Lung microvascular endothelial cell (primary cell): Measurements from ENCODE around the gene FOXP1. TPM values are rescaled to one million over a fixed set of nuclear protein-coding genes. Genes with fewer than 3 reads are reported as not detected.
"Not testable (repeated sequence)": the region's sequence is repeated elsewhere in the genome, so short reads cannot be mapped to it uniquely, and the experiment has no call there.

Experiments
- DNase-seq, 2 donors: peaks; one replicate each; pipeline versions ENCODE4 v3.0.0 to v3.0.0-alpha.2; 2010; ENCODE audit warnings: low read depth in 2 of 2
- total RNA-seq: library from RNA; depleted of rRNA; stranded (reverse); fragments of >200 nt; gene quantifications from 2 replicates; pipeline ENCODE4 v1.2.1, GENCODE V29; 2014

FOXP1 gene
- total RNA-seq, 1 donor from 2014 or later: 75.2 TPM

DNA sequence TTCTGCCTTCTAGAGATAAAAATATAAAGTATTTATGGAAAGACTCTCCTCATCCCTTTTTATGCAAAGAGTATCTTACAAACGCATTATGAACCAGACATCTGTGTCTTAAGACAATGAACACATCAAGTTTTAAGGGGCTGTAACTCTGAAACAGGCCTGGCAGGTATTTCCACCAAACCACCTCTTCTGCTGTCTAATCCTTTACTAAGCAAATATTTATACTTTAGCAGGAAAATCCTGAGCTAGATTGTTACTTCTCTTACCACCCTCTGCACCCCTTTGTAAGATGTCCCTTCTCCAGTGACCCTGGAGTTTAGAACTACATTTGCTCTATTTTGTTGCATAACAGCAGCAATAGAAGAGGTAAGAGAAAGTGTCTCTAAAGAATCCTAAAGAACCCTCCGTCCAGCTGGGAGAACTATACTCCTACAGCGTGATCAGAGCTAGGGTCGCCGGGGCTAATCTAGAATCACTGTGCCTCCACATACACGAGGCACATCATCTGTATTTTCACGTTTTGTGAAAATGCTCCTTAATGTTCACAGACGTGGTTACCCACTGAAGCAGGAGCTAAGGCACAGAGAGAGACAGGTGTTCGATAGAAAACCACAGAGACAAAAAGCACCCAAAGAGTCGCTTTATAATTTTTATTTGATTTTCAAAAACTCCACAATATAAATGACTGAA is 129.6 kb downstream of the FOXP1 start:
- DNase-seq: no peak

DNA sequence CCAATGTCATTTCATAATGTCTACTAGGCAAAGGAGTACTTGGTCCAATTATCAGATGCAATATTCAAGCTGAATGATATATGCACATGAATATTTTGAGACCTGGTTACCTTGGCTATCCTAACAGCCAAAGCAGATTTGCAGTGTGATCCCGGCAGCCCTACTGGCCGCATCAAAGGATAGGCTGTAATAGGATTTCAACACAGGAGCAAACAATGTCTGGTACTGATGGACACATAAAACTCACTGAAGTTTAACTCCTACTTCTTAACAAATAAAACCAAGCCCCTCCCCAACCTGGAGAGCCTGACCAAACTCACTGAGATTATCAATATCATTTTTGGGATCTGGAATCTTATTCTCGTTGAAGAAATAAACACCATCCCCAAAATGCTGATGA is 130.2 kb downstream of the FOXP1 start:
- DNase-seq: no peak

DNA sequence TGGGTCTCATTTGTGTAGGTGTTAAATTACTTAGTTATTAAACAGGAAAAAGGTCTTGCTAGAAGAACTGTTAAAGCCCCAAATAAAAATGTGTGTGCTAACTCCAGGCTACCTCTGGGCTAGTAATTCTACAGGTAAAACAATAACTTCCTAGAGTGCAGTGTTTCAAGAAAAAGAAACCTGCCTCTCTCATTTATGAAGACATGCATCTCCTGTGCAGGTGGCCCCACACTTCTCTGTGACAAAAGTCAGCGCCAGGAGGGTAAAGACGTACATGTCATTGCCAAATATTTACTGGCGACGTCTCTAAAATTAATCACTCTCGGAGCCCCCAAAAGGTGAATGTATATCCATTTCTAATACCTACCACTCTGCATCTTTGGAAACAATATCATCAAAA is 131.7 kb downstream of the FOXP1 start:
- no peak for DNase-seq

DNA sequence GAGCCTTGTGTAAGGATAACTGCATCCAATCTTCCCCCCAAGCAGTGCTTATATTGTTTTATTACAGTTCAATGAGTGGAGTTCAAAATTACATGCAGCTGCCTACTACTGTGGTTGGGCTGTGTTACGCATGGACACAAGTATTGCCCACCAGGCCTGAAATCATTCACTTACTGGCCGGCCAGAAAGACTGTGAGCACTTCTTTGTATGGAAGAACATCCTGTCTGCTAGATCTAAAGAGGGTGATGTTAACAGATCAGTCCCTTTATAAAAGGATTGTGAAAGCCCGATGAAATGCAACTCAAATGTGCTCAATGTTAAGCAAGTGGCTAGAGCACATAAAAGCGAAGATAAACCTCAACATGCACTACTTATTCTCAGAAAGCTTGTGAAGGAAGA is 132.5 kb downstream of the FOXP1 start:
- DNase-seq: no peak

DNA sequence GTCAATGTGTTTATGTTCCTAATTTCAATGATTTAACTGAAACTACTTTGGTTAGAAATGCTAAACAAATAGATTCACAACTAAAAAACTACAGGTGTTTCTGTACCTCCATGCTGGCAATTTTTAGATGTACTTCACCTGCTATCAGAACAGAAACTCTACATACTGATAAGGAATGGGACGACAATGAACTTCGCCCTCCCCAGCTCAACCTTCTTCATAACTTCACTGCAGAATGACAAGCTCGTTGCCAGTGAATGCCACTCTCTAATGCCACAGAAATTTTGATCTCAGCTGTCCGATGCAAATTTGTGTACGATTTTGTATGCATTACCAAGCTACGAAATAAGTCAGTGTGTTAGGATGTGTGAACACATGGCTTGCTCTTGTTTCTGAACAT is 133.4 kb downstream of the FOXP1 start:
- DNase-seq: no peak

DNA sequence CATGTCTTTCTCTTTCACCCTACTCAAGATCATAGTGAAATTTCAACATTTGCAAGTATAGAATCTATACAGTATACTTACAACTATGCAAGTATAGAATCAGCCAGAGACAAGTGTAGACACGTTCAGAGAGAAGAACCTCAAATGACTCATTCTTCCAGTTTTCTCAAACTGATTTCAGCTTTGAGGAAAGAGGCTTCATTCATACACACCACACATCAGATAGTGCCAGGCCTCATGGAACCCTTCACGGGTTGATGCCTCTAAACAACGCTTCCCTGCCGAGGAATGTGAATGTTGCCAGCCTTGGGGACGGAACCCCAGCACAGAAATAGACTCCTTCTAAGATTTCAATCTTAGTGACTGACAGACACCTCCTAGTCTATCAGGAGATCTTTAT is 135.7 kb downstream of the FOXP1 start:
- DNase-seq: peak in 1 of 2 donors; percentile 39

DNA sequence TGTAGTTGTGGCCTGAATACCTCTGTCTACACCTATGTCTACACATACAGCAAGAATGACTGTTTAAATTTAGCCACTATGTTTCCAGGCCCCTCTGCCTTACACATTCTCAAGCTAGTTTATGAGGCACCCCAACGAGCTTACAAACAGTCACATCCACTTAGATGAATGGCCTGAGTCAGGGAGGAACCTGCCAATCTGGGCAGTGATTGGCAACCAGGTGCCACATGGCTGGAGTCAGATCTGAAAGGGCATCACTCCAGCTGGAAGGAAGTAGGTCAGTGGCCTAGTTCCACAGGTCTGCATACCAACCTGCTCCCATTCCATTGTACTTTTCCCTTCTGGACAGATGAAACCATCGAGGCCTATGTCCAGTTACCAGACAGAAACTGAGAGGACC is 136.3 kb downstream of the FOXP1 start:
- peak in 1 of 2 donors; percentile 23 for DNase-seq

DNA sequence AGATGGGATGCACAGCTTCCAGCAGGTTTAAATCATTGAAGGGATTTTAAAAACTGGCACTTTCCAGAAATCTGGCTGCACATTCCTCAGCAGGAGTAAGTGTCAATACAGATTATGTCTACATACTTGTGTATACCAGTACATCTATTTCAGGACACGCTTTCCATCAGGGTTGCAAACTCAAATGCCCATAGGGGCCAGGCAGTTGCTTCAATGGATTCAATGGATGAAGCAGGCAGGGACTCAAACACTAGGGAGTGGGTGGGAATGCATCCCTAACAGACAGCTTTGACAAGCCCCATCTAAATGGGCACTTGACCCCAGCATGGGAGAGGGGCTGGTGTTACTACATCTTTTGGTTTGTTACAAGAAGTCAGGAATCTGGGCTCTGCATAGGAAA is 136.8 kb downstream of the FOXP1 start:
- DNase-seq: no peak

DNA sequence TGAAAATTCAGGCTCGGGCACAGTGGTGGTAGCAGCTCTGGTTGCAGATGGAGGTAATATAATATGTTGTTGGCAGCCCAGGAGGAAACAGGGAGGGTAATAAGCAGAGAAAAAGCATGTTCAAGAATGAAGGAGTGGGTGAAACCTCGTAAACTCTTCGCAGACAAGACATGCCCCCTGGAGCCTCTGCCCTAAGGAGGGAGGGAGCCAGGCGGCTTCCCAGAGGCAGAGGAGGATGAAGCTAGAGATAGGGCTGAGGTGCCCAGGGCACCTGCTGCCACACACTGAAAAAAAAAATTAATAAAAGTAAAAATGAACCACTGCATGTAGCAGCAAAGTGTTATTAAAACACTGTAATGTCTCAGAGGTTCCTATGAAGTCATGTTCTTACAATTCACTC is 137.3 kb downstream of the FOXP1 start:
- DNase-seq: no peak

DNA sequence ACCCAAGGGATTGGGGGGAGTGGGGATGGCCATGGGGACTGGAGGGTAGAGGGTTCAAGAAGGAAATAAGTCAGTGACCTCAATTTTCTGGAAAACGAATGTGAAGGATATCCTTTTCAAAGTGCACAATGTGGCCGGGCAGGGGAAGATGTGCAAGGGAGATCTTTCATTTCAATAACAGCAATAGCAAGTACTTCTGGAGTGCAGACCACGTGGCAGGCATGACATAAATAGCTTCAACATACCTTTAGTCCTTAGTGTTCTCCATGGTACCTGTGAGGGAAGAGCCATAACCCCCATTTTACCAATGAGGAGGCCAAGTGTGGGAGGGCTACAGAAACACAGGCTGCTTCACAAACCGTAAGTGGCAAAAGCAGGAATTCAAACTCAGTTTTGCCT is 138.7 kb downstream of the FOXP1 start:
- DNase-seq: no peak

DNA sequence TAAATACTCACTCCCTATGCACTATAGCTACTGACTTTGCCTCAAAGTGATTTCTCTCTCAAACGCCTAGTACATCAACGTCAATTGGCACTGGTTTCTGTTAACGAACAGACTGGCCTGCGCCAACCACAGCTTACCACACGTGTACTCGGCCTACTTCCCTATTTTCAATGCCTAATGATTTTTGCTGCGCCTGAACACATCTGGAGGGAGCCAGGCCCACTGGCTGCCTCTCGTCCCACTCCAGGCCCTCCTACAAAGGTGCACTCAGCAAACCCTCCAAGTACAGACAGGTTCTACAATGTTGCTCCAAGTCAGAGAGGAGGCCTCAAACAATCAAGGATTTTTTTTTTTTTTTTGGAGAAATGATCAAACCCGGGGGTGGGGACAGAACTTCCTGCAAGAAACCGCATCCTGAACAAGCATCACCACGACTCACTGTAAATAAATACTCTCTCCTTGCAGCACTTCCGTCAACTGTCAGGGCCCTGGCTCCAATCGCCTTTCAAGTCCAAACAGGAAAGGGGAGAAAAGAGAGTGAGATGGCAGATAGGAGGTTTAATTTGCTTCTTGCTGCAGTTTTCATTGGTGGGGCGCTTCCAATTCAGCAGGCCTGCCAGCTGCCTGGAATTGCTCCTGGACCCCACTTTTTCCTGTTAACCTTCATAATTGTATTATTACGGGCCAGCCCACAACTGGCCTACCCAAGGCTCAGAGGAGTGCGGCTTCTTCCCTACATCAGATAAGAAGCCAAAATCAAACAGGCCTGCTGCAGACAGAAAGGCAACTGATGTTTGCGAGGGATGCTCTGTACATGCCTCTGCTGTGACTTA is 139.3 kb downstream of the FOXP1 start:
- DNase-seq: peak; percentile 28 to 97

DNA sequence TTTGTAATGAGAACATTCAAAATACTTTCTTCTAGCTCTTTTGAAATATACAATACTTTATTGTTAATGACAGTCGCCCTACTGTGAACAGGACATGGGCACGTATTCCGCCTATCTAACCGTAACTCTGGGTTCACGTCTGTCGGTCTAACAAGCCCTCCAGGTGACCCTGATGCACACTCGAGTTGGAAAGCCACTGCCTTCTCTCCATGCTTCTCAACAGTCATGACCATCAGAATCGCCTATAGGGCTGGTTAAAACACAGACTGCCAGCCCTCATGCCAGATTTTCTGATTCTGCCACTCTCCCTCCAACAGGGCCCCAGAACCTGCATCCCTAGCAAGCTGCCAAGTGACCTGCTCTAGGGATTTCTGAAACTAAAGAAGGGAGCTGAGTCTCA is 140.2 kb downstream of the FOXP1 start:
- DNase-seq: no peak

DNA sequence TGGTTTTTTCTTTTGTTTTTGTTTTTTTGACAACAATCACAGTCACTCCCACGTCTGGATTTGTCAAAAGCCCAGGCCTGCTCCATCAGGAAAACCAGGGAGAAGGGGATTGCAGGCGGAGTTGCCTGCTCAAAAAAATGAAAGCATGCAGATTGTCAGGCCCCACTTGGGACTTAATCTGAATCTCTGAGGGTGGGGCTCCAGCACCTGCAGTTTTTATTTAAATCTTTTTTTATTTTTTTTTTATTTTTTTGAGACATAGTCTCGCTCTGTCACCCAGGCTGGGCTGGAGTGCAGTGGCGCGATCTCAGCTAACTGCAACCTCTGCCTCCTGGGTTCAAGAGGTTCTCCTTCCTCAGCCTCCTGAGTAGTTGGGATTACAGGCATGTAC is 140.9 kb downstream of the FOXP1 start:
- DNase-seq: no peak

DNA sequence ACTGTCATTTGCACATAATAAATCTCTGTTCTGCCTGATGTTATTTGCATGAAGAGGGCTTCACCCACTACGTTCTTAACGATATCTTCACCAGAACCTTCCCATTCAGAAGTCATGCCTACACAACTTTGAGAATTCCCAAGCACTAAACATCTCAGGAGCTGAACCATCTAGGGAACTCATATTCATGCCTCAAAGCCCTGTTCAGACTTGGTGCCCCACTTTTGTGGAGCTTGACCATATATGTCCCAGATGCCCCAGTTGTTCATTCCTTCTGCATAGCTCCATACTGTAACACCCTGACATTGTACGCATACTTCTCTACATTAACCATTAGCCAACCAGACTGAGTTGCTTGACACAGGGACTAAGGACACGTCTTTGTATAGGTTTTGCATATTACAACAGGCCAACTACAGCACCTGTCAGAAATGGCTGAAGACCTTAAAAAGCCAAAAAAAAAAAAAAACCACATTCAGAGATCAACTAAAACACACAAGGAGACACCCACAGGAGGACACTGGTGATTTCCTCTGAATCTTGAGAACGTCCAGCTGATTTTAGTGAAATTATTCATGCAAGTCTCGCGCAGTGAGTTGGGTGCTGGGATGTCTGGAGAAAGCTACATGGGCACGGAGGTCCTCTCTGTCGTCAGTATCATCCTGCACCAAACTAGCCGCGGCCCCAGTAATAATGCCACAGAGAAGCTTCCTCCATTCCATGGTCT is 141.4 kb downstream of the FOXP1 start:
- no peak for DNase-seq

DNA sequence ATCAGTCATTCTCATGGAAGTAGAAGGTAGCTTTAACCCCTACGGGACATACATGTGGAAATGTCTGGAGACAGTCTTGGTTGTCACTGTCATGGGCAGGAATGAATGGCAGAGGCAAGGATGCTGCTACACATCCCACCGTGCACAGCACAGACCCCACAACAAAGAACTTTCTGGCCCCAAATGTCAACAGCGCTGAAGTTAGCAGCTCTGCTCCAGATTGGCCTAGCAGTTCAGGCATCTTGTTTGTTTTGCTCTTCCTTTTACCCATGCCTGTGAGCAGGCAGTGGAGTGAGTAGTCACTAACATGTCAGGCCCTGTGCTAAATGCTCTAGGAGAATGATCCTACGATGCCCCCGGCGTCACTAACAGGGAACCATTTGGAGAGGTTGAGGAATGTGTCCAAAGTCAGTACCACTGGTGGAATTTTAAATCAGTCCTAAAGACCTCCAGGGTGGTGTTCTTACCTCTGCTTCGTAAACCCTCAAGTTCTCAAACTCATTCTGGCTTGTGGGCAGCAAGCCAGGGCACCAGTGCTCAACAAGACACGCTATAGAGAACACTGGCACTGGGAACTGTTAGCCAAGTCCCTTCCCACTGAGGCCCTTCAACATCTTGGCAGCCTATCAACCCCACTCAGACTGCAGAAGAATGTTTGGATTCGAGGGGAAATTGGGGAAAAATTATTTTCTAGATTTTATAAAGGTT is 142.2 kb downstream of the FOXP1 start:
- peak in 1 of 2 donors; percentile 26 for DNase-seq

DNA sequence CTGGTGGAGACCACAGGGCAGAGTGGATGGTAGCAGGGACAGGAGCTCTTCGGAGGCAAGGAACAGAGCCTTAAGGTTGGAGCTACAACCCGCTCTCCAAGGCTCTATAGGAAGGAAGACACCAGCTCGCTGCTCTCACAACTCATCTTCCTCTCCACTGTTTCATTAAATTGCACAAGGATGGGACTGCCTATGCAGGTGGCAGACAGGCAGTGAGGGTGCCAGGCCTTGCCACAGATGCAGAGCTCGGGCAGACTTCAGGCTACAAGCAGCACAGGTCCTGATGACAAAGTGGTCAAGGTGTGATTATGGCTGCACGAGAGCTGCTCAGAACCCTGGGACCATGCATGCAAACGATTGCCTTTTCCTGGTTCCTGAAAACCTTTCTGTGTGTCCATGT is 144.6 kb downstream of the FOXP1 start:
- no peak for DNase-seq

DNA sequence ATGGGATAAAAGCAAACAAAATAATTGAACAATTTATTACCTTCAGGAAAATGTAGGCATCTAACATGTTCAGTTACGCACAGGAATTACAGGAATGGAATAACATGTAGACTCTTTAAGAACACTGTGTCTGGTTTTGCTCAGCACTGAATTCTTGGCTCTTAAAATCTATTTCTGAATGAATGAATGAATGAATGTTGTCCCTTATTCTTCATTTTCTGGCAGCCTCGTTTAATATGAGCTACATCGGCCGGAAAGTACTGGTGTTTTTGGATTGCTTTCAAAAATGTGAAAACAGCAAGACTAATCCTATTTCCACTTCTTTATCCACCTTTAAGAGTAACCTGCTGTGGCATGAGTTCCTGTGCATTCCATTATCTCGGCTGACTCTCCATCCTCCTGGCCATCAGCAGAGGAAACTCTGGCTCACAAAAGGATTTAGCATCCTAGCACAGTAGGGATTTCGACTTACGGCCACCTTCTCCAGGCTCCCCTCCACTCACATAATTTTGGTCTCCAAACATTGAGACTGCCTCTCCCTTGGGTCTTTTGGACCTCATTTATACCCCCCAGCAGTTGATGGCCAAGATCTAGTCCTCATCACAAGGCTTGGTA is 145.3 kb downstream of the FOXP1 start:
- DNase-seq: peak in 1 of 2 donors; percentile 62

DNA sequence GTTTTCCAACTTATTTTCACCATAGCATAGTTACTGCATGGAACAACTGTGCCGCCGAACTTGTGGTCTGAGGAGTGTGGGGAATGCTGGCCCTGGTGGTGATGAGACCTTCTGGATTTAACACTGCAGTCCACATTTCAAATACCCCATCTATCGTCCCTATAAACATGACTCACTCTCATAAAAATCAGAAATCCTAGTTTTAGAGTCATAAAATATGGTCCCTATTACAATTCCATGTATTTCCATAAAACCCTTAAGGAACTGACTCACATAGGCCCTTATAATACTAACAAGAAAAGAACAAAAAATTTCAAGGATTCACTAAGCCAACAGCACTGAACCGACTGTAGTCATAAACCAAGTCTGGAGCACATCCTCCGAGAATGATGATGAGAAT is 147.2 kb downstream of the FOXP1 start:
- no peak for DNase-seq

DNA sequence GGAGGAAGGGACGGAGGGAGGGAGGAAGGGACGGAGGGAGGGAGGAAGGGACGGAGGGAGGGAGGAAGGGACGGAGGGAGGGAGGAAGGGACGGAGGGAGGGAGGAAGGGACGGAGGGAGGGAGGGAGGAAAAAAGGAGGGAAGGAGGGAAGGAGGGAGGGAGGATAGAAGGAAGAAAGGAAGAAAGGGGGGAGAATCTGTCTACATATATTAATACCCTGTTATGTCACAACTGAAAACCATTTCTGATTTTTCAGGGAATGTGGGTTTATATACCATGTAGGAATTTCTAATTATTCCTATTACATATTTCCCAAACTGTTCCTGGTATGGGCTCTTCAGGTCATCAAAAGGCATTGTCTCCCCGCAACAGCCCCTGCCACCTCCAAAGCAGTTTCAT is 147.7 kb downstream of the FOXP1 start:
- not testable (repeated sequence) for DNase-seq

DNA sequence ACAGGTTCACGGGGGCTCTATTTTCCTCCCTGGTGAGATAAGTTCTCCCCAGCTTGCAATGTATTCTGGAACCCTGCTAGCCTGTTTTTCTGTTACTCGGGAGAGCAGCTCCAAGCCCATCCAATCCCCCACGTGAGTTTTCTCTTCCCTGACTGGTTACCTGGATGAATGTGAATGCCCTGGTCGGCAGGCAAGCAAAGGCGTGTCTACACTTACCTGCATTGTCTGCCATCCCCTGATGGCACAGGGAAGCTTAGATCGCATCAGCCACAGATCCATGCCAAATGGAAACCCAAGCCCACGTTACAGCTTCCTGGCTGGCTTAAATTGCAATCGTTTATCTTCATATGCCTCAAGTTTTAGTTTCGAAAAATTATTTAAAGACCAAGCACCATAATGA is 149.9 kb downstream of the FOXP1 start:
- DNase-seq: peak in 1 of 2 donors; percentile 35
